NCI-H1105 treated with DMSO at 0.1 percent for 48 hours (cell line): ENCODE measurements around the gene PRR5L.

ENCODE experiments used
- DNase-seq: peaks from one replicate; lab custom pipeline; 2025; lab: John Stamatoyannopoulos, UW

Gene PRR5L

GRCh38 chr11:36436064-36436463 is 140.0 kb downstream of the PRR5L start:
- no peak for DNase-seq

GRCh38 chr11:36436589-36436988 is 140.5 kb downstream of the PRR5L start:
- DNase-seq = no peak

- no peak for DNase-seq
These were observed 141.3 kb downstream of the PRR5L start for GRCh38 chr11:36437413-36437812.

DNA sequence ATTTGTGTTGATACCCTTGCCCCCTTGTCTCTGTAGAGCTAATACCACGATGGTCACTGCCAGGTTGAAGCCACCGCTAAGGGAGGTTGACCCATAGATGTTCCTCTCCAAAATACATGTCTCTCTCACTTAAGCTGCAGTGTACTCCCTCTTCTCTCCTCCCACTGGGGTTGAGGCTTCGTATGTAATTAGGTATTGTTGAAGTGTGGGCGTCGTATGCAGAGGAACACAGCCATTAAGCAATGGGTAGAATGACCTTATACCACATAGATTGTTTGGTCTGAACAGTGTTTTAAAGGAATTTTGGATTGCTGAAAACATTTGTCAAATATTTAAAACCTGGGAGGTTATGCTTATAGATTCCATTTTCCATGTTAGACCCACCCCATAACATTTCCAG is 142.0 kb downstream of the PRR5L start:
- DNase-seq = no peak

DNA sequence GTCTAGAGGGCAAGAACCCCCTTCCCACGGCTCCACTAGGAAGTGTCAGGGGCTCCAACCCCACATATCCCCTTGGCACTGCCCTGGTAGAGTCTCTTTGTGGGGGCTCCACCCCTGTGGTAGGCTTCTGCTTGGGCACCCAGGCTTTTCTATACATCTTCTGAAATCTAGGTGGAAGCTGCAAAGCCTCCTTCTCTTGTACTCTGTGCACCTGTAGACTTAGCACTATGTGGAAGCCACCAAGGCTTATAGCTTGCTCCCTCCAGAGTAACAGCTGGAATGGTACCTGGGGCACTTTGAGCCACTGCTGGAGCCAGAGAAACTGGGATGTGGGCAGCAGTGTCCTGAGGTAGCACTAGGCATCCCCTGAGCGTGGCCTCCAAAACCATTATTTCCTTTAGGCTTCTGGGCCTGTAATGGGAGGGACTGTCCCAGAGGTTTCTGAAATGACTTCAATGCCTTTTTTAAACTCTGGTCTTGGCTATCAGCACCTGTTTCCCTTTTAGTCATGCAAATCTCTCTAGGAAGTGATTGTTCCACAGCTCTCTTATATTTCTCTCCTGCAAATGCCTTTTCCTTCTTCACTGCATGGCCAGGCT is 145.6 kb downstream of the PRR5L start:
- DNase-seq = no peak

DNA sequence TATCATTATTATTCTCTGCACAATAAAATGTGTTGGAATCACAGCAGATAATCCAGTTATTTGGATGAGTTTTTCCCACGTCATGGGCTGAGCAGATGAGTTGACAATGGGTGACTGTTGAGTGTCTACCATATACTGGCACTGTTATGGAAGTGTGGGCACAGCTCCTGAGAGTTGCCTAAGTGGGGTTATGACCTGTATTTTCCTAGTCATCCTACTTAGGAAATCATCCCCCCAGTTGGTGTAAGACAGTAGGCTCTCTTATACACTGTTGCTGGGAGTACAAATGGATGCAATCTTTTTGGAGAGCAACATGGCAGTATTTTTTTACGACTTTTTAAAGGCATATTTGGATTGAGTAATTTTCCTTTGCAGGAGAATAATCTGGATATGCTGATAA is 147.6 kb downstream of the PRR5L start:
- DNase-seq = no peak

GRCh38 chr11:36446135-36446534 is 150.0 kb downstream of the PRR5L start:
- no peak for DNase-seq

GRCh38 chr11:36447514-36447913 is 151.4 kb downstream of the PRR5L start:
- DNase-seq = no peak

GRCh38 chr11:36447947-36448346 is 151.9 kb downstream of the PRR5L start:
- DNase-seq = peak; percentile 49

DNA sequence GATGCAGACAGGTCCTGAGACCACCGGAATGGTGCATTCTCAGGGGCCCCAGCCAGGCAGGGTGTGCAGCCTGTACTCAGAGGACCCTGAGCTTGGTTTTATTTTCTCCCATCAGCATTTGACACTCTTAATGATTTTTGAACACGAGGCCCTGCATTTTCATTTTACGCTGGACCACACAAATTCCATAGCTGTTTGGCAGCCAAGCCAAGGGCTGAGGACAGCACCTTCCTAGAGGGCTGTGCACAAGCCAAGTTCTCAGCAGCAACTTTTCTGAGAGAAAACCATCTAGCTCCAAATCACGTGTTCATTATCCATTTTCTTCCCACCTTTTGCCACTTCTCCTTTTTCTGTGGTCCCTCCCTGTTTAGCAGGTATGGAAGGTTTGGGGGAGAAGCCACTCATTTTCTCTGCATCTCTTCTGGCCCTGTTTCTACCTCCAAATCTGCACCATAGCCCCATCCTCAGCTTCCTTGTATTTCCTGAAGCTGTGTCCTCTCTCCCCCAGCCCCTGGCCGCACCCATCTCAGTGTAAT is 153.5 kb downstream of the PRR5L start:
- DNase-seq = no peak

- DNase-seq = no peak
These were observed 154.1 kb downstream of the PRR5L start for GRCh38 chr11:36450110-36450572.

DNA sequence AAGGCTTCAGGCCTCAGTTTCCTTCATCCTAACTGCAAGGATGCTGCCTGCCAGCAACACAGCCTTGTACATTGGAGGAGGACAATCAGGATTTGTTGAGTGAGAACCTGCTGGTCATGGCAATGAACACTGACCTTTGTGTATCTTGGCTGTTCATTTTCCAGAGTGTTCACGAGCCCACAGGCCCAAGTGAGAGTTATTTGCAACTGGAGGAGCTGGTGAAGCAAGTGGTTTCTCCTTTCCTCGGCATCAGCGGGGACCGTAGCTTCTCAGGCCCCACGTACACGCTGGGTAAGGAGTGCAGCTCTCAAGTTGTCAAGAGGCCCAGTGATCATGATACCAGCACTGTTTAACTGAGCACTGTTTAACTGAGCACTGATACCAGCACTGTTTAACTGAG is 155.0 kb downstream of the PRR5L start:
- DNase-seq = no peak

GRCh38 chr11:36451681-36452080 is 155.6 kb downstream of the PRR5L start:
- no peak for DNase-seq

DNA sequence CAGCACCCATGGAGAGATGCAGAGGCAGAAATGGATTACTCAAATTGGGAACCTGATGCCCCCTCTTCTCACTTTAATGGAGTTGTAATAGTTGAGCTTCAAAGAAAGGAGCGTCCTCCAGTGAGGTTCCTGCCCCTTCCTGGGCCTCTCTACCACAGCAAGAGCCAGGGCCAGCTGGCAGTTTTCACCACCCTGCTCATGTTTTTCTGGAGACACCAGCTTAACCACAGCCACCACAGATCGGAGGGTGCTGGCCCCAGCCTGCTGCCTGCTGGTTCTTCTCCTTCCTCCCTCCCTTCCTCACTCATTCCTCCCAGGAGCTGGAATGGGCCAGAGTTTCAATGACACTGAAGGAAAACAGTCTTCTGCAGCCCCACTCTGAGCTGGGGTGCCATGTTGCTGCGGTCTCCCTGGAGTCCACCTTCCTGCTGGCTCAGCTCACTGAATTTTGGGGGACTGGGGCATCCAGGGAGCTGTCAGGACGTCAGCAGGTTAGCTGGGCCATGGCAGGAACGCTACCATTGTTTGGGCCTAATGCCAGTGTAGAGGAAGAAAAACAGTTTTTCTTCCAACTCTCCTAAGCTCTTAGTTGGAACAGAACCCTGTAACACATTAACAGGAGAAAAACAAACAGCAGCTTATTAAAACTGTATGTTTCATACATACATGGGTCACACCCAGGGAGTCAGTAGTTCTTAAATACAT is 156.3 kb downstream of the PRR5L start:
- DNase-seq = no peak

DNA sequence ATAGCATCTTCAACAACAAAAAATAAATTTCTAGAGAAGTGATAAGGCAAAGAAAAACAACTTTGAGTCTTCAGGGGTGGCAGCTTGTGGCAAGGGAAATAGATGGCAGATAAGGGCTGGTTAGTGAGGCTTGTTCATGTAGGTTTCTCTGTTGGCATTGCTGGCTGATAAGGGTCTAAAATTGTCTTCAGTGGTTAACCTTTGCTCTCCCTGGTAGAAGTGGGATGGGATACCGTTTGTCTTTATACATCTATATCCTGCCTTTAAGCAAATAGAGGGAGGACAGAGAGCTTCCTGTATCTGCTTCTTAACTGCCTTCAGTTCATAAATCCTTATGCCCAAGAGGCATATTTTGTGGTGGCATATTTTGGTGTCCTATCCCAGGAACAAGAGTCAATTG is 156.9 kb downstream of the PRR5L start:
- DNase-seq = no peak

GRCh38 chr11:36453678-36454077 is 157.6 kb downstream of the PRR5L start:
- no peak for DNase-seq

- DNase-seq = no peak
These were observed 158.5 kb downstream of the PRR5L start for GRCh38 chr11:36454551-36454940.

DNA sequence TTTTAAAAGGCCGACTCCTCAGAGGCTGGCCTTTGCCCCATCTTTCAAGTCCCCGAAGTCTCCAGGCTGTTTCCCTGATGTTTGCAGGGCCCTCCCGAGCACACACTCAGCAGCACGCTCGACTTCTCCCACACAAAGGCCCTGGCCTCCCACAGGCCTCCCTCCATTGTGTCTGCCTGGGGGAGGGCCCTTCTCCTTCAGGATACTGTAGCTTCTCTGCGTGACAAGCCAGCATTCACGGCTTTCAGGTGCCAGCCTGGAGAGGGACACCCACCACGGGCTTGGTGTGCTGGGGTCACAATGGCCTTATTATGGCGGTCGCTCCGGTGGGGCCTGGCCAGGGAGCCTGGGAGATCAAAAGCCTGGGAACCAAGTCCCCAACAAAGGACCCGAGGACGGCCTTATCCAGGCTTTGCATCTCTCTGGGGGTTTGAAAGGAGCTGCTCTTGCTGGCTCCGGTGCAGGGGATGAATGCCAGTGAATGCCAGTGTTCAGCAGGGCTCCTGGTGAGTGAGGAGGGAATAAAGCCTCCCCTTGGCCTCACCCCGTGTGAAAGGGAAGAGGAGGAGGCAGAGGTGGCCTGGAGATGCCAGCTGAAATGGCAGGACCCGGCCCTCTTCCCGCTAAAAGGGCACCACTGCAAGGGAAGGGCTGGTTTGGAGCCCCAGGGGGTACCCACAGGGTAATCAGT is 159.0 kb downstream of the PRR5L start:
- DNase-seq = no peak

GRCh38 chr11:36455658-36456111 is 159.6 kb downstream of the PRR5L start:
- DNase-seq = no peak

DNA sequence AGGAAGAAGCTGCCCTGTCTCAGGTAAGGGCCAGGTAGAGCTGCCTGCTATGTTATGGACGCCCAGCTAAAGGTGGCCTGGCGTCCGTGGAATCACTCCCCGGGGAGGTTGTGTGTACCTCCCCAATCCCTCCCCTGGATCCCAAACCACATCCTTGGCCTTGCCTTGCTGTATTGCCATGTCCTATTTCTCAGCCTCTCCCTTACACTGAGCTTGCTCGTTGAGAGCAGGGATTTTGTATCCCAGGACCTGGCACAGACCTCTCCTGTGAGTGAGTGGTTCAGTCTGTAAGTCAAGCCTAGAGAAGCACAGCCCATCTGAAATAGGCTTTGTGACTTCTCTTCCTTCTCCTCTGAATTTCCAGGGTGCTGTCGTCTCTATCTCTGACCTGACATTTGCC is 160.1 kb downstream of the PRR5L start:
- no peak for DNase-seq

- no peak for DNase-seq
These were observed 162.2 kb downstream of the PRR5L start for GRCh38 chr11:36458129-36458915.

DNA sequence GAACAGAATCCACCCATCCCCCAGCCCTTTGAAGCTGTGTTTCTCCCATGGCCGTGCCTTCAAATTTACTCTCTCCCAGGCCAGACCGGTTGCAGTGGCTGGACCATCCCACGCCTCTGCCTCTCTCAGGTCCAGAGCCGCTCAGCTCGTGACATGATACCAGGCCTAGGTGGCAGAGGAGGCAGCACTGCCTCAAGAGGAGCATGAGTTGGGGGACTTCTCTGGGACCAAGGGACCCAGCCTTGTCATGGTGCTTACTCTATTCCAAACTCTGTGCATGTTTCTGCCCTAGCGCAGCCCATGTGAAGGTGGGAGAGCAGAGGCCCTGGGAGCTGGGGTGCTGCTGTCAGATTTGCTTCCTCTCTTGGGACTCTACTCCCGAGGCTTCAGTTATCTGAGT is 163.0 kb downstream of the PRR5L start:
- no peak for DNase-seq
